Measurements from ENCODE around the gene GSS. TPM values are rescaled to one million over a fixed set of nuclear protein-coding genes. Genes with fewer than 3 reads are reported as not detected.

GSS gene
- total and polyA plus RNA-seq, 8 donors = 18.1 to 199 (median 43.7) TPM

- DNase-seq = peak in 1 of 2 donors; percentile 42
- Histone ChIP-seq H3K4me3 (no peak overlapping the region), H3K9me3 (no peaks in the 10 kb centered on the region), H3K36me3 (peaks cover 47 to 85% (median 79%) of the 10 kb centered on the region in 4 donors), H3K27ac (peak overlapping the region in 4 of 5 donors; percentile 60 to 74 (median 66)), H3K4me1 (peaks cover 9 to 21% (median 17%) of the 10 kb centered on the region in 4 donors), H3K27me3 (no peaks in the 10 kb centered on the region)
- peak in 2 of 3 donors; percentile 31 to 81 for TF ChIP-seq POLR2AphosphoS5 (IDR thresholded peaks at IDR 0.05)
- TF ChIP-seq EP300 (IDR thresholded peaks at IDR 0.05) = no peak
- TF ChIP-seq CTCF (IDR thresholded peaks at IDR 0.05) = no peak
- intact Hi-C loops (cut with DNase I; ENCODE audit: low total_unique reads) = no loop called here
- WGBS, 5 donors = 77 to 81% (median 78%) methylated on average over 5 of the region's 5 CpGs
These were observed 32.8 kb downstream of the GSS start for GRCh38 chr20:34922654-34923381.

GRCh38 chr20:34921436-34921835, 34.2 kb downstream of the GSS start:
- peaks cover 36 to 71% (median 65%) of the 10 kb centered on the region in 4 donors for H3K36me3 ChIP-seq

GRCh38 chr20:34920055-34920454, 35.6 kb downstream of the GSS start:
- H3K4me3 ChIP-seq = no peak overlapping the region
- H3K27ac ChIP-seq = no peak overlapping the region
- TF ChIP-seq POLR2A (IDR thresholded peaks at IDR 0.05) = no peak
- no peak for TF ChIP-seq EP300 (IDR thresholded peaks at IDR 0.05)
- no peak for TF ChIP-seq POLR2AphosphoS5 (IDR thresholded peaks at IDR 0.05)
- no peak for TF ChIP-seq CTCF (IDR thresholded peaks at IDR 0.05)
- no peaks in the 10 kb centered on the region for H3K9me3 ChIP-seq
- H3K4me1 ChIP-seq = peaks cover 18 to 46% (median 29%) of the 10 kb centered on the region in 4 donors
- intact Hi-C loops (cut with DNase I; ENCODE audit: low total_unique reads) = no loop called here
- no peaks in the 10 kb centered on the region for H3K27me3 ChIP-seq
- no peak for DNase-seq
- H3K36me3 ChIP-seq = peaks cover 23 to 57% (median 53%) of the 10 kb centered on the region in 4 donors

More at GRCh38 chr20:34921436-34921835, 34.2 kb downstream of the GSS start:
- TF ChIP-seq EP300 (IDR thresholded peaks at IDR 0.05) (no peak), POLR2A (IDR thresholded peaks at IDR 0.05) (no peak), POLR2AphosphoS5 (IDR thresholded peaks at IDR 0.05) (no peak), CTCF (IDR thresholded peaks at IDR 0.05) (no peak)
- Histone ChIP-seq H3K9me3 (no peaks in the 10 kb centered on the region), H3K27ac (peak overlapping the region in 4 of 5 donors; percentile 19 to 74 (median 66)), H3K27me3 (no peaks in the 10 kb centered on the region), H3K4me1 (peaks cover 16 to 33% (median 18%) of the 10 kb centered on the region in 4 donors), H3K4me3 (no peak overlapping the region)
- 53 to 76% (median 64%) methylated on average over 2 to 3 of the region's 3 CpGs for WGBS, 5 donors
- intact Hi-C loops (cut with DNase I; ENCODE audit: low total_unique reads) = no loop called here
- no peak for DNase-seq

DNA sequence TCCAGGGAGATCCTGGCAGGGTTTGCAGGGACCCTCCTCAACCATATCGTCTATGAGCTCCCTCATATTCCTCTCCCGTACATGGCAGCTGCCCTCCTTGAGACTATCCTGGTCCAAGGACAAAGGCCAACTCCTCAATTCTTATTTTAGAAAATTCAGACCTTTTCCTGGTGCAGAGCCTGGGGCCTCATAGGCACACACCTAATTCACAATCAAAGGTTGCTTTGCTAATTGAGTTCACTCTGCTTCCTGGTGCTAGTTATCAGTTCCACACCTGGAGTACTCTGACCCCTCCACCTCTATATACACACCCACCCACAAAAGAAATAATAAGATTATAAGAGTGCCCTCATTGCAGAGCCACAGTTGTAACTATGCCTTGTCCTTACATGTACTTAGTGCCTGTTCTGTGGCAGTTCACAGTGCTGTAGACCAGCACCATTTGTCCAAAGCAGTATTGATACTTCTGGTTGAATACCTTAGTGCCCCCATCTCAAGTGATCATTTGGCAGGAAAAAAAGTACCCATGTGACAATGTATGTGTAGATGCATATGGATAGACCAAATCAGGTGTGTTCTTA, 38.7 kb downstream of the GSS start:
- Histone ChIP-seq H3K4me1 (peaks cover 5 to 38% (median 29%) of the 10 kb centered on the region in 4 donors), H3K36me3 (peaks cover 16 to 46% (median 42%) of the 10 kb centered on the region in 4 donors), H3K4me3 (no peak overlapping the region), H3K27me3 (no peaks in the 10 kb centered on the region), H3K9me3 (no peaks in the 10 kb centered on the region), H3K27ac (peak overlapping the region; percentile 42 to 77 (median 66))
- intact Hi-C loops (cut with DNase I; ENCODE audit: low total_unique reads) = no loop called here
- WGBS, 5 donors = 25 to 55% (median 39%) methylated on average over 2 of the region's 2 CpGs
- DNase-seq = peak in 1 of 2 donors; percentile 74
- TF ChIP-seq EP300 (IDR thresholded peaks at IDR 0.05) = no peak
- no peak for TF ChIP-seq CTCF (IDR thresholded peaks at IDR 0.05)
- peak in 2 of 3 donors; percentile 47 to 82 for TF ChIP-seq POLR2AphosphoS5 (IDR thresholded peaks at IDR 0.05)
- no peak for TF ChIP-seq POLR2A (IDR thresholded peaks at IDR 0.05)

All from stomach (tissue), 9 donors.